Stimulated activated naive CD8-positive, alpha-beta T cell treated with anti-CD3 and anti-CD28 coated beads, Interleukin-15, amount 100 ng/mL, for 72 hours (primary cell): Measurements from ENCODE around the gene ZNF750.
A peak's percentile ranks its signal among the peaks of the same experiment; 100 is the strongest.
"Not testable (repeated sequence)": the region's sequence is repeated elsewhere in the genome, so short reads cannot be mapped to it uniquely, and the experiment has no call there.

Experiments used
- ATAC-seq: fragments of 150-1000 bp; cut with Tn5 transposase; 2 replicates; pipeline ENCODE4 v1.10.0; 2021; ENCODE audit warnings: mild to moderate bottlenecking, moderate library complexity
- DNase-seq, 2 donors: peaks; one replicate each; pipeline ENCODE4 v3.0.0; 2021 to 2022
- H3K27ac Mint-ChIP-seq, 2 donors: one replicate each; pipeline ENCODE4 v1.8.0; 2022; ENCODE audit warnings: mild to moderate bottlenecking in 2 of 2, mixed read lengths in 2 of 2, moderate library complexity in 2 of 2
- H3K27me3 Mint-ChIP-seq: one replicate; pipeline ENCODE4 v1.8.0; 2022; ENCODE audit warnings: mixed read lengths
- H3K4me1 Mint-ChIP-seq: one replicate; pipeline ENCODE4 v1.8.0; 2022; ENCODE audit warnings: mild to moderate bottlenecking, mixed read lengths
- H3K4me3 Mint-ChIP-seq, 2 donors: one replicate each; pipeline ENCODE4 v1.8.0; 2022; ENCODE audit warnings: mild to moderate bottlenecking in 2 of 2, mixed read lengths in 2 of 2, moderate library complexity in 1 of 2
- H3K9me3 Mint-ChIP-seq, 2 donors: one replicate each; pipeline ENCODE4 v1.8.0; 2022; ENCODE audit warnings: mixed read lengths in 2 of 2

The ZNF750 gene

DNA sequence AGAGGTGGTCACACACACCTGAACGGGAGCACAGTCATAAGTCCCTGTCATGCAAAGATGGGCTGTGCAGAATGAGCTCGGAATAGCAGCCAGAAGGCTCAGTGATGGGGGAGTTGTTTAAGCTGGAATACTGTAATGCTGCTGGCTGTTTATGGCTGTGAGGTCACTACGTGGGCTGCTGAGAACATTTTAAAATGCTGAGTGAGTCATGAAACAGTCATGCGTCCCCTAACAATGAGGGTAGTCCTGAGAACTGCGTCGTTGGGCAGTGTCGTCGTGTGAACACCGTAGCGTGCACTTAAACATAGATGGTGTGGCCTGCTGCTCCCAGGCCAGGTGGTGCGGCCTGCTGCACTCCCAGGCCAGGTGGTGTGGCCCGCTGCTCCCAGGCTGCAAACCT is 48.3 kb downstream of the ZNF750 start:
- H3K9me3 Mint-ChIP-seq = no peaks in the 10 kb centered on the region
- DNase-seq (no peak), ATAC-seq (no peak)
- no peak overlapping the region for H3K4me3 Mint-ChIP-seq
- no peaks in the 10 kb centered on the region for H3K27me3 Mint-ChIP-seq
- no peaks in the 10 kb centered on the region for H3K4me1 Mint-ChIP-seq
- no peak overlapping the region for H3K27ac Mint-ChIP-seq

DNA sequence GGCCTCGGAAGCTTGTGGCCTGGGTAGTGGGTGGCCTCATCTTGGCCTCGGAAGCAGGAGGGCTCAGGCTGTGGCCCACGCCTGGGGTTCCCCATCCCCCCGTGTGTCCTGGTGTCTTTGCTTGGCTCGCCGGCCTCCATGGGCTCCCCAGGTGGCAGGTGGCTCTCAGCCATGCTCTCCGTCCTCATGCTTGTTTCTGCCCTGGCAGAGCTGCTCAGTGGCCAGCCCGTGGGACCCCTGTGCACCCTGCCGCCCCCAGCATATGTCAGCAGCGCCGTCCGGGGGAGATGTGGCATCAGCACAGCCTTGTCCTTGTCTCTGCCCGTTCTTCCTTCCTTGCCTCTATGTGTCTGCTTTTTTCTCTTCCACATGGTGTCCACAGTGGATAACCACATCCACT is 49.4 kb downstream of the ZNF750 start:
- no peak overlapping the region for H3K4me3 Mint-ChIP-seq
- H3K27ac Mint-ChIP-seq = peak overlapping the region; percentile 50 to 67
- no peaks in the 10 kb centered on the region for H3K4me1 Mint-ChIP-seq
- no peak for ATAC-seq
- DNase-seq = no peak
- no peaks in the 10 kb centered on the region for H3K27me3 Mint-ChIP-seq
- H3K9me3 Mint-ChIP-seq = no peaks in the 10 kb centered on the region

DNA sequence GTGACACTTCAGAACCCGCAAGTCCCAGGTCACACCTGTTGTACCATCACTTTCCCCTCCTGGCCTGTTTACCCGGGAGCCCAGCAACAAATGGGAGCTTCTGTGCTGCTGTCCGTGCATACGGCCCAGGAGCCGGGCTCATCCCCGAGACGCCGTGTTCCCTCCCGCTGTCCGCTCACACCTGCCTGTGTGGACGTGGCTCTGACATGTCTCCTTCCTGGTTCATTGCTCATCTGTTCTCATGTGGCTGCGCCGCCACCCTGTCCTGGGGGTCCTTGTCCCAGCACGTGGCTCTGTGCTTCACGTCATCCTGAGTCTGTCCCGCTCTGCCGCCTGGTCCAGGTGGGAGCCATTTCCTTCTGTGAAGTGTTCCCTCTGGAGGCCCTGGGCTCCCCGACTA is 50.0 kb downstream of the ZNF750 start:
- ATAC-seq = no peak
- Mint-ChIP-seq H3K27ac (peak overlapping the region; percentile 46 to 48), H3K27me3 (no peaks in the 10 kb centered on the region), H3K9me3 (no peaks in the 10 kb centered on the region), H3K4me1 (no peaks in the 10 kb centered on the region), H3K4me3 (no peak overlapping the region)
- no peak for DNase-seq

DNA sequence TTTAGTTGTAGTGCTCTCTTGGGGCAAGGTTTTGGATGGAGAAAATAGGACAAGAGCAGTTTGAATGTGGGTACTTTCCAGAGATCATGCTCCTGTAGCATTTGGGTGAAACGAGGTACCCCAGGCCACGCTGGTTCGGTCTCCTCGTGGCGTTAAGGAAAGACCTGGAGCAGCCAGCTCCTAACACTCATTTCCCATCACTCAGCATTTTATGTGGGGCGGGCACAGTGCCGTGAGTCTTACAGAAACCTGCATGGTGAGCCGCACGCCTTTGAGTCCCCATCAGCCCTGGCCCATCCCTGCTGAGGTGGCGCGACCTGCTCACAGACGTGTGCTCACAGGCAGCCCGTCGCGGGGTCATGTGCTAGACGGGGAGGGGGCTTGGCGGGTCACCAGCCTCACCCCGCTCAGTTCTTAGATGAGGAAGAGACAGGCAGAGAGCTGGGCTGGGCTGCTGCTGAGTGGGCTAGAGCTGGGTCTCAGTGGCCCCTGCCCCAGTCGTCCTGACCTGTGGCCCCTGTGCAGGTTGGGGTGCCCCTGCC is 50.7 kb downstream of the ZNF750 start:
- Mint-ChIP-seq H3K4me1 (no peaks in the 10 kb centered on the region), H3K27ac (no peak overlapping the region), H3K4me3 (no peak overlapping the region), H3K9me3 (no peaks in the 10 kb centered on the region), H3K27me3 (no peaks in the 10 kb centered on the region)
- DNase-seq (no peak), ATAC-seq (no peak)

DNA sequence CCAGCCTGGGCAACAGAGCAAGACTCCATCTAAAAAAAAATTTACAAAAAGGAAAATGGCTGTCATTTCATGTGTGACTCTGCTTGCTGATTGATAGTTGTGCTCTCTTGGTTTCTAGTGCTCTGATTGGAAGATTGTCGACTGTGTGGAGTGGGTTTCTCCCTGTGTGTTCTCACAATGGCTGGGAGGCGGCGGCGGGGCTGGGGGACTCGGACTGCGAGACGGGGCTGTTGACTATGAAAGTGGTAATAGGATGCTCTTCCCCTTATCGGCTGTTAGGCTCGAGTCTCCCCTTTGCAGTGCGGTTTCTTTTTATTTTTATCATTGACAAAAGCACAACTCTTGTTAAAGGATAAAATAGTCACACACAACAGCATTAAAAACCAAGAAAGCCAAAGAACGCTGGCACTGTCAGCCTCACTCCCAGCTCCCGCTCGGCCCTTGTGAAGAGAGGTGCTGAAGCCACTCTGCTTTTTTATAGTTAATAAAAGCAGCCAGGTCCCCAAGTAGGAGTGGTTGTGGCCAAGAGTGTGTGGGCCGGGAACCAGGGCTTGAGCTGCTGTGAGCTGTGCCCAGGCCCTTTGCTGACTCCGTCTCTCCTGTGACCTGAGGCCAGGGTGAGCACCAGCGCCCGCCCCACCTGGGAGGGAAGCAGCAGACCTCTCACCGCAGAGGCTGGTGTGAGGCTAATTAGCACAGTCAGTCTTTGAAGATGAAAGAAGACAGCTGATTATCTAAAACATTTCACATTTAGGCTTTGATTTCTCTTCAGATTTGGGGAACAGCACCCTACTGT is 51.4 kb downstream of the ZNF750 start:
- Mint-ChIP-seq H3K27ac (no peak overlapping the region), H3K9me3 (no peaks in the 10 kb centered on the region), H3K4me3 (no peak overlapping the region), H3K27me3 (no peaks in the 10 kb centered on the region), H3K4me1 (no peaks in the 10 kb centered on the region)
- ATAC-seq (no peak), DNase-seq (no peak)

DNA sequence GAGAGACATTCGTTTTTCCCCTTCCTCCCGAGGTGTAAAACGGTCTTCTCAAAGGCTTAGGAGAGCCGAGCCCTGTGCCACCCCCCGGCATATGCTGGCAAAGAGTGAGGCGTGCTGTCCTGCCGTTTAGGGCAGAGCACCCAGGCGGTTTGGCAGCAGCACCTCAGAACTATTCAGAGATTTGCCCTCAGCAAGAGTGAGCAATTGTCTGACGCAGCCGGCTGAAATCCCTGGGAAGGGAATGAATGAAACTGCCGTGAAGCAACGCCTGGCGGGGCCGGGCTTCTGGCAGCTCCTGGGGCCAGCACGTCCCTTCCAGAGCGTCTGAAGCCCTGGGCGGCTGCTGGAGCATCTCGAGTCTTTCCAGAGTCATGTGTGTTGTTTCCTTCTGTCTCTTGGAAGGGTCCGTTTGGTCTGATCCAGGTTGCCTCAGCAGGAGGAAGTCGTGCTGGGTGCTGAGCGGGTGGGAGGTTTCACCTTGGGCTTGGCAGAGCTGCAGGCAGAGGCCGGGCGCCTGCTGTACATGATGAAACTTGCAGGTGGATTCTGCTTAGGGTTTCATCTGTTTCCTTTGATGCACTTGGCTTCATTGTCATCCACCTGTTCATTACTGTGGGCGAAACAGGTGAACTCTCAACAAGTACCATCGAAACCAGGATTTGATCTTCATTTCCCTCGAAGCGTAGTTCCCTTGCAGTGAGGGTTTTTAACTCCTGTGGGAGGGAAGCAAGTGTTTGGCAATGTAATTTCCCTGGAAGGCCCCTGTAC is 52.6 kb downstream of the ZNF750 start:
- H3K4me3 Mint-ChIP-seq = no peak overlapping the region

DNA sequence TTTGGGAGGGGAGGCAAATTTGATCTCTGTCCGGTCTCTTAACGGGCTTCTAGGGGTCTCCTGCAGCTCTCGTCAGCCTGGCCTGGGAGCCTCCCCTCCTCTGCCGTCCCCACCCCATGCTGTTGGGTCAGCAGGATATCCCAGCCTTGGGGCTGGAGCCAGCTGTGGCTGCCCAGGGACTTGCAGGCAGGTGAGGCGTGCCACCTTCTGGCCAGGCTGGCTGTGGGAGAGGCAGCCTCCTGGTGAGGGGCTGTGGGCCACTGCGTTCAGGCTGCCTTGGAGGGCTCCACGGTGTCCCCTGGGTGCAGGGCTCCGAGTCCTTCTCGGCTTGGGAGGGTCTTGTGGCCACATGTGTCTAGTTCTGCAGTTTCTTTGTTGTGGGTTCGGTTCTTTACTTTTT is 53.4 kb downstream of the ZNF750 start:
- H3K4me1 Mint-ChIP-seq = peaks cover 16% of the 10 kb centered on the region
- H3K27ac Mint-ChIP-seq = no peak overlapping the region
- H3K4me3 Mint-ChIP-seq = no peak overlapping the region
- no peaks in the 10 kb centered on the region for H3K9me3 Mint-ChIP-seq
- ATAC-seq (no peak), DNase-seq (no peak)
- H3K27me3 Mint-ChIP-seq = no peaks in the 10 kb centered on the region

More for the DNA sequence above, 52.6 kb downstream of the ZNF750 start:
- DNase-seq = no peak
- H3K27me3 Mint-ChIP-seq = no peaks in the 10 kb centered on the region
- H3K4me1 Mint-ChIP-seq = peaks cover 9% of the 10 kb centered on the region
- no peak for ATAC-seq
- H3K9me3 Mint-ChIP-seq = no peaks in the 10 kb centered on the region
- H3K27ac Mint-ChIP-seq = peak overlapping the region in 1 of 2 donors; percentile 27

DNA sequence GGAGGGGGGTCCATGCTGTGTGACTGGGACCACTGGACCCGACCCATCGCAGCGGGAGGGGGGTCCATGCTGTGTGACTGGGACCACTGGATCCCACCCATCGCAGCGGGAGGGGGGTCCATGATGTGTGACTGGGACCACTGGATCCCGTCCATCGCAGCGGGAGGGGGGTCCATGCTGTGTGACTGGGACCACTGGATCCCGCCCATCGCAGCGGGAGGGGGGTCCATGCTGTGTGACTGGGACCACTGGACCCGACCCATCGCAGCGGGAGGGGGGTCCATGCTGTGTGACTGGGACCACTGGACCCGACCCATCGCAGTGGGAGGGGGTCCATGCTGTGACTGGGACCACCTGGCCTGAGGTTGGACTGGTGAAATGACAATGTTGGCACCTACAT is 54.2 kb downstream of the ZNF750 start:
- DNase-seq, H3K9me3 Mint-ChIP-seq, H3K4me3 Mint-ChIP-seq, ATAC-seq, H3K27ac Mint-ChIP-seq, H3K27me3 Mint-ChIP-seq: not testable (repeated sequence)
- peaks cover 16% of the 10 kb centered on the region for H3K4me1 Mint-ChIP-seq

DNA sequence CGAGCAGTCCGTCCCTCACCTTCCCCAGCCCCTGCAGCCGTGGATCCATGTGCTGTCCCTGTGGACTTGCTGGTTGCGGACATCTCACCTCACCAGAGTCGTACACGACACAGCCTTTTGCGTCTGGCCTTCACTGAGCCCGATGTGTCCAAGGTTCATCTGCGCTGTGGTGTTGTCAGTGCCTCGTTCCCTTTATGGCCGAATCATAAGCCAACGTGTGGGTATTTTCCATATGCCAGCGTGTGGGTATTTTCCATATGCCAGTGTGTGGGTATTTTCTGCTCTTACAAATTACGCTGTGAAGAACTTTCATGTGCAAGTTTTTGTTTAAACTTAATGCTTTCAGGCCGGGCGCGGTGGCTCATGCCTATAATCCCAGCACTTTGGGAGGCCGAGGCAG is 56.3 kb downstream of the ZNF750 start:
- no peak overlapping the region for H3K27ac Mint-ChIP-seq
- no peaks in the 10 kb centered on the region for H3K9me3 Mint-ChIP-seq
- no peak for ATAC-seq
- H3K4me1 Mint-ChIP-seq = peaks cover 16% of the 10 kb centered on the region
- DNase-seq = no peak
- H3K4me3 Mint-ChIP-seq = no peak overlapping the region
- H3K27me3 Mint-ChIP-seq = no peaks in the 10 kb centered on the region

DNA sequence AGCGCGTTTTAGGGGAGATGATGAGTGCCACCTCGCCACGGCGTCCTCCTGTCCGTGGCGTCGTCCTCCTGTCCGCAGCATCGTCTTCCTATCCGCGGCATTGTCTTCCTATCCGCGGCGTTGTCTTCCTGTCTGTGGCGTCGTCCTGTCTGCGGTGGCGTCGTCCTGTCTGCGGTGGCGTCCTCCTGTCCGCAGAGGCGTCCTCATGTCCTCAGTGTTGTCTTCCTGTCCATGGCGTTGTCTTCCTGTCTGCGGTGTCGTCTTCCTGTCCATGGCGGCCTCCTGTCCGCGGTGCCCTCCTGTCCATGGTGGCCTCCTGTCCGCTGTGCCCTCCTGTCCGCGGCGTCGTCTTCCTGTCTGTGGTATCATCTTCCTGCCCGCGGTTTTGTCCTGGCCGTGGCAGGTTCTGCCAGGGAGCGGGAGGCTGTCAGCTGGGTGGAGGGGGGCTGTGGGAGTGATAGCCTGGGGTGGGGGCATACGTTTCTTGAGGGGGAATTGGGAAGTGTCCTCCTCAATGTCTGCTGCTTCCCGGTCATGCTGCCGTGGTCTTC is 57.1 kb downstream of the ZNF750 start:
- no peaks in the 10 kb centered on the region for H3K27me3 Mint-ChIP-seq
- H3K4me3 Mint-ChIP-seq = no peak overlapping the region
- H3K4me1 Mint-ChIP-seq = peaks cover 16% of the 10 kb centered on the region
- DNase-seq (no peak), ATAC-seq (no peak)
- no peaks in the 10 kb centered on the region for H3K9me3 Mint-ChIP-seq
- H3K27ac Mint-ChIP-seq = peak overlapping the region in 1 of 2 donors; percentile 26

DNA sequence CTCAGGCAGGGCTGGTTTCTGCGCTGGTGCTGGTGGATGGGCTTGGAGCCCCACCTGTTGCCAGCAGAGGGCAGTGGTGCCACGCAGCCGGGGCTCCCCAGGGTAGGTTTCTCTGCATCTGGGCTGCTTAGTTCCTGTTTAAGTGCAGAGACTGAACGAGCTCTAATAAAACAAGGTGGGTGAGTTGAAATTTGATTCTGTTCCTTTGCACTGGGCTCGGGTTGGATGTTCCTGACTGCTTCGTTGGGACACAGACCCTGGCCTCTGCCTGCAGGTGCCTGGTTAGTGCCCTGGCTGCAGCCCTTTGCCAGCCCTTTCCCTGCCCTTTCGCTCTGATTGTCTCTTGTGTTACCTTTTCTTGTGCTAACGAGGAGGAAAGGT is 57.9 kb downstream of the ZNF750 start:
- Mint-ChIP-seq H3K9me3 (no peaks in the 10 kb centered on the region), H3K4me3 (no peak overlapping the region), H3K4me1 (peaks cover 16% of the 10 kb centered on the region), H3K27me3 (no peaks in the 10 kb centered on the region), H3K27ac (no peak overlapping the region)
- DNase-seq = peak; percentile 83 to 86
- ATAC-seq = peak; percentile 99

DNA sequence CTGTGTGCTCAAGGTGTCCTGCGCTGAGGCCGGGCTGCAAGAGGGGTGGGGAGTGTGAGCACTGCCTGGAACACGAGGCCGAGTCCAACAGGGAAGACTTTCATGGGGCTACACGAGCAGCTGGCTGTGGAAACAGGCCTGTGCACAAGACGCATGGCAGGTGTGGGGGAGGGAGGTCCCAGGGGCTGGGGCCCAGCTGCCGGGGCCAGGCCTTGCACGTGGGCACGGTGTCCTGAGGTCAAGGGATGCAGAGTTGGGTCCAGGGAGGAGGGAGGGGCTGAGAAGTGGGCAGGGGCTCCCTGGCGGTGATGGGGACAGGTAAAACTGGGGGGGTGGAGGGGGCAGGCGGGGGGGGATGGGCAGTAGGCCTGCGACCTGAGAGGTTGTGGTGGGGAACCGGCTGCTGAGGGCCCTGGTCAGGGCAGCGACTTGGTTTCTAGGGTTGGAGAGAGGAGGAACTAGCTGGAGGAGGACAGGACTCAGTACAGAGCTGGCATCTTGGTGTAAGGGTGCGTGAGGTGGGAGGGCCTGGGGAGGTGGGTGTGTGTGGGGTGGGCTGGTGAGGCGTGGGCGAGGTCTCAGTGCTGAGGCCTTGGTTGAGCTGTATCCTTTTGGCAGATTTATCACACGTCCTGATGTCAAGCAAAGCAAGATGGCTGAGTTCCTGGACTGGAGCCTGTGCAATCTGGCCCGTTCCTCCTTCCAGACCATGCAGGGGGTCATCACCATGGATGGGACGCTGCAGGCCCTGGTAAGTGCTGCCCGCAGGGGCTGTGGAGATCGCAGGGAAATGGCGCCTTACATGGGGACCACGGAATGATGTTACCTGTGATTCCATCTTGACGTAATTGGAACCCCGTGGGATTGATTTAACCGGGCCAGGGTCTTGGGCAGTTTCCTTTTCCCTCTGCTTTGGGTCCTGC is 58.6 kb downstream of the ZNF750 start:
- Mint-ChIP-seq H3K4me1 (peaks cover 22% of the 10 kb centered on the region), H3K27ac (no peak overlapping the region), H3K27me3 (no peaks in the 10 kb centered on the region), H3K9me3 (no peaks in the 10 kb centered on the region), H3K4me3 (no peak overlapping the region)
- ATAC-seq (peak; percentile 45), DNase-seq (no peak)

DNA sequence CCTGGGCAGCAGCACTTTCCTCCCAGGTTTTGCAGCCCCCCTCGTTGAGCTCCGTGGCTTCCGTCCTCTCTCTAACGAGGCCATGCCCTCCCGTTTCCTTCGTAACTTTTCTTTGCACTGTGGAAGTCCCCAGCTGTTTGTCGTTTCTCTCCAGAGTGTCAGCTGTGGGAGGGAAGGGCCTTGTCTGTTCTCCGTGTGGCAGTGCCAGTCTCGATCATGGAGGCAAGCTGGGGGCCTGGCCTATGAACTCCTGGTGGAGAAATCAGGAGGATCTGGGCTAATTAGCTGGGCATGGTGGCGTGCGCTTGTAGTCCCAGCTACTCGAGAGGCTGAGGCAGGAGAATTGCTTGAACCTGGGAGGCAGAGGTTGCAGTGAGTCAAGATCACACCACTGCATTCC is 59.6 kb downstream of the ZNF750 start:
- Mint-ChIP-seq H3K9me3 (no peaks in the 10 kb centered on the region), H3K4me3 (no peak overlapping the region), H3K4me1 (peaks cover 32% of the 10 kb centered on the region), H3K27ac (peak overlapping the region in 1 of 2 donors; percentile 15), H3K27me3 (no peaks in the 10 kb centered on the region)
- ATAC-seq = no peak
- no peak for DNase-seq

DNA sequence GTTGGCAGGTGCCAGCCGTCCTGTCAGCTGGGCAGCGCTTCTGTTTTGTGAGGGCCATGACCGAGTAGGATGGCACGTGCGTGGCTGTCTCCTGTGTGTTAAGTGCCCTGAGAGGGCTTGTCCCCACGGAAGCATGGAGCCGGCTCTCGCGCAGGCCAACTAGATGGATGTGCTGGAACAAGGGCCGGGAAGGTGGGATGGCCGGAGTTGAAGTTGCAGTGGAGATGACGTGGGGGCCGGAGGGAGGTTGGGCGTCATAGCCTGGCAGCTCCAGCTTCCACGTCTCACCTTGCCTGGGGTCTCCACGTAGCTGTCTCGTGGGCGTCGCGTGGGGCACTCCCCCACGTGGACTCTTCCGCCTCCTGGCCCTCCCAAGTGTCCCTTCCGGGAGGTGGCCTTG is 60.3 kb downstream of the ZNF750 start:
- Mint-ChIP-seq H3K27ac (no peak overlapping the region), H3K4me3 (no peak overlapping the region), H3K9me3 (no peaks in the 10 kb centered on the region), H3K4me1 (peaks cover 38% of the 10 kb centered on the region), H3K27me3 (no peaks in the 10 kb centered on the region)
- ATAC-seq (no peak), DNase-seq (no peak)
